Endodermal cell (in vitro differentiated cells): Measurements from ENCODE around the gene SYCE1L. TPM values are rescaled to one million over a fixed set of nuclear protein-coding genes. Genes with fewer than 3 reads are reported as not detected.
A peak's percentile ranks its signal among the peaks of the same experiment; 100 is the strongest.

Experiments
- DNase-seq: peaks from one replicate; pipeline ENCODE4 v3.0.0-alpha.2; 2017
- H3K27ac ChIP-seq: 2 replicates; pipeline ENCODE4 v1.5.1; 2013; ENCODE audit warnings: mild to moderate bottlenecking, low read depth, low read length, moderate library complexity
- H3K27me3 ChIP-seq: 2 replicates; pipeline ENCODE4 v1.6.1; 2013; ENCODE audit warnings: mild to moderate bottlenecking, low read length, moderate library complexity; ENCODE audit not compliant: insufficient read depth, control insufficient read depth, poor library complexity, severe bottlenecking
- H3K36me3 ChIP-seq: 2 replicates; pipeline ENCODE4 v1.7.0; 2013; ENCODE audit warnings: mild to moderate bottlenecking, low read length, moderate library complexity; ENCODE audit not compliant: control insufficient read depth, insufficient read depth
- H3K4me1 ChIP-seq: one replicate; pipeline ENCODE4 v1.7.0; 2013; ENCODE audit warnings: low read length; ENCODE audit not compliant: control insufficient read depth, insufficient read depth
- H3K4me3 ChIP-seq: 2 replicates; pipeline ENCODE4 v1.5.1; 2013; ENCODE audit warnings: mild to moderate bottlenecking, low read length, moderate library complexity
- H3K9ac ChIP-seq: 2 replicates; pipeline ENCODE4 v1.6.1; 2013; ENCODE audit warnings: mild to moderate bottlenecking, low read length, moderate library complexity; ENCODE audit not compliant: poor library complexity, severe bottlenecking; ENCODE audit errors: extremely low read depth
- H3K9me3 ChIP-seq: 2 replicates; pipeline ENCODE4 v1.6.1; 2013; ENCODE audit warnings: mild to moderate bottlenecking, low read length, moderate library complexity; ENCODE audit not compliant: control insufficient read depth
- H3K27ac Mint-ChIP-seq: 2 replicates; pipeline ENCODE4 v1.8.0; 2020; ENCODE audit warnings: mixed read lengths
- H3K27me3 Mint-ChIP-seq: 2 replicates; pipeline ENCODE4 v1.8.0; 2021; ENCODE audit warnings: mild to moderate bottlenecking, mixed read lengths; ENCODE audit not compliant: insufficient read depth
- H3K36me3 Mint-ChIP-seq: 2 replicates; pipeline ENCODE4 v1.8.0; 2020; ENCODE audit warnings: low read depth, mixed read lengths
- H3K4me1 Mint-ChIP-seq: 2 replicates; pipeline ENCODE4 v1.8.0; 2020; ENCODE audit warnings: mixed read lengths
- H3K4me3 Mint-ChIP-seq: 2 replicates; pipeline ENCODE4 v1.8.0; 2020; ENCODE audit warnings: mild to moderate bottlenecking, moderate library complexity, mixed read lengths
- H3K9me3 Mint-ChIP-seq: 2 replicates; pipeline ENCODE4 v1.8.0; 2020; ENCODE audit warnings: mild to moderate bottlenecking, mixed read lengths
- CTCF ChIP-seq: fragments of 200-600 bp; sonication (generic); conservative IDR thresholded peaks from 2 replicates; pipeline ENCODE4 v1.5.0; 2021; ENCODE audit warnings: antibody characterized with exemption, mild to moderate bottlenecking
- WGBS, 2 experiments: methylation state at CpG; one replicate each; pipeline versions ENCODE4 v1.1.5 to v1.1.7; 2013; ENCODE audit warnings: missing lambda C conversion rate in 2 of 2, mixed read lengths in 1 of 2; ENCODE audit not compliant: insufficient coverage in 1 of 2, insufficient read length in 1 of 2; 5-methylcytosine and 5-hydroxymethylcytosine counted together
- total RNA-seq, 2 donors: library from RNA; stranded (reverse); fragmentation: NEBNext Ultra II Directional in 1 of 2; extraction: Animal tissue kit (Norgen Biotek cat#: 25700) in 1 of 2; gene quantifications; 2 replicates in 1 of 2; 3 replicates in 1 of 2; pipeline ENCODE4 v1.2.1, GENCODE V29; 2021

SYCE1L gene
- total RNA-seq, 2 donors from 2014 or later: 13.6 to 19.9 TPM

GRCh38 chr16:77190478-77191258 lies 8.5 kb upstream of the SYCE1L start, which contains the start of gene MON1B:
Gene MON1B (plus strand): TSS chr16:77191190. CDS start chr16:77191486, 296 bp downstream.
- peak; percentile 98 for DNase-seq
- H3K4me3 Mint-ChIP-seq: peak within 1 kb of the TSS; percentile 98
- H3K27ac Mint-ChIP-seq: peak within 1 kb of the TSS; percentile 96
- 0% methylated on average over 34 to 63 of the region's 63 CpGs for WGBS, 2 experiments
- Histone ChIP-seq H3K9ac (peak within 1 kb of the TSS; percentile 73), H3K4me3 (peak within 1 kb of the TSS; percentile 97), H3K9me3 (no peaks in the 10 kb centered on the region), H3K4me1 (peaks cover 4% of the 10 kb centered on the region), H3K36me3 (no peaks in the 10 kb centered on the region), H3K27ac (peak within 1 kb of the TSS; percentile 94), H3K27me3 (no peaks in the 10 kb centered on the region)
- H3K27me3 Mint-ChIP-seq: no peaks in the 10 kb centered on the region
- no peaks in the 10 kb centered on the region for H3K9me3 Mint-ChIP-seq
- H3K4me1 Mint-ChIP-seq: peaks cover 11% of the 10 kb centered on the region
- TF ChIP-seq CTCF: peak; percentile 43
- H3K36me3 Mint-ChIP-seq: peaks cover 16% of the 10 kb centered on the region

GRCh38 chr16:77191259-77191969 lies 7.8 kb upstream of the SYCE1L start:
- Histone ChIP-seq H3K9ac (peak overlapping the region; percentile 73), H3K9me3 (no peaks in the 10 kb centered on the region), H3K4me1 (peaks cover 4% of the 10 kb centered on the region), H3K36me3 (no peaks in the 10 kb centered on the region), H3K27me3 (no peaks in the 10 kb centered on the region), H3K4me3 (peak overlapping the region; percentile 97), H3K27ac (peak overlapping the region; percentile 94)
- no peak for DNase-seq
- Mint-ChIP-seq H3K27ac (peak overlapping the region; percentile 96), H3K4me1 (peaks cover 11% of the 10 kb centered on the region), H3K36me3 (peaks cover 20% of the 10 kb centered on the region), H3K27me3 (no peaks in the 10 kb centered on the region), H3K9me3 (no peaks in the 10 kb centered on the region), H3K4me3 (peak overlapping the region; percentile 98)
- no peak for TF ChIP-seq CTCF
- 5 to 12% methylated on average over 8 to 24 of the region's 24 CpGs for WGBS, 2 experiments

GRCh38 chr16:77193377-77193776 lies 5.8 kb upstream of the SYCE1L start:
- H3K36me3 Mint-ChIP-seq: peaks cover 34% of the 10 kb centered on the region
- 94 to 97% methylated on average over 9 to 13 of the region's 13 CpGs for WGBS, 2 experiments
- DNase-seq: no peak

More at GRCh38 chr16:77193377-77193776, 5.8 kb upstream of the SYCE1L start:
- H3K27ac ChIP-seq: no peak overlapping the region
- TF ChIP-seq CTCF: no peak
- Mint-ChIP-seq H3K9me3 (no peaks in the 10 kb centered on the region), H3K27me3 (no peaks in the 10 kb centered on the region), H3K27ac (no peak overlapping the region), H3K4me3 (no peak overlapping the region), H3K4me1 (peaks cover 11% of the 10 kb centered on the region)
- H3K36me3 ChIP-seq: peaks cover 12% of the 10 kb centered on the region
- H3K4me3 ChIP-seq: no peak overlapping the region
- H3K4me1 ChIP-seq: peaks cover 4% of the 10 kb centered on the region
- no peaks in the 10 kb centered on the region for H3K9me3 ChIP-seq
- no peaks in the 10 kb centered on the region for H3K27me3 ChIP-seq
- no peak overlapping the region for H3K9ac ChIP-seq
